Erythroblast (primary cell): ENCODE data around the gene ETV1.

Source experiments
- DNase-seq, 2 experiments: peaks; one replicate each; lab custom pipeline; 2025; lab: John Stamatoyannopoulos, UW
- GATA1 ChIP-seq: IDR thresholded peaks from 2 replicates; pipeline ENCODE4 v1.6.1; 2011; ENCODE audit warnings: low read depth, mild to moderate bottlenecking, control low read depth, low read length, moderate library complexity
- POLR2A ChIP-seq: IDR thresholded peaks from 2 replicates; pipeline ENCODE4 v1.6.1; 2011; ENCODE audit warnings: mild to moderate bottlenecking, low read length

Gene ETV1

GRCh38 chr7:13980474-13980873, 9.0 kb downstream of the ETV1 start:
- no peak for DNase-seq
- TF ChIP-seq POLR2A (no peak), GATA1 (no peak)

- no peak for DNase-seq
- TF ChIP-seq GATA1: no peak
- TF ChIP-seq POLR2A: no peak
Measured at GRCh38 chr7:13979671-13980435, 9.6 kb downstream of the ETV1 start.

- DNase-seq: no peak
- no peak for TF ChIP-seq POLR2A
- TF ChIP-seq GATA1: no peak
Measured at GRCh38 chr7:13976594-13976993, 12.9 kb downstream of the ETV1 start.

GRCh38 chr7:13965077-13965476, 24.4 kb downstream of the ETV1 start:
- no peak for DNase-seq
- no peak for TF ChIP-seq GATA1
- no peak for TF ChIP-seq POLR2A

- TF ChIP-seq POLR2A: no peak
- TF ChIP-seq GATA1: no peak
- no peak for DNase-seq
Measured at GRCh38 chr7:13963925-13964324, 25.5 kb downstream of the ETV1 start.

GRCh38 chr7:13955494-13955893, 34.0 kb downstream of the ETV1 start:
- TF ChIP-seq POLR2A (no peak), GATA1 (no peak)

GRCh38 chr7:13953368-13953767, 36.1 kb downstream of the ETV1 start:
- DNase-seq: no peak
- TF ChIP-seq POLR2A (no peak), GATA1 (no peak)

More at GRCh38 chr7:13955494-13955893, 34.0 kb downstream of the ETV1 start:
- DNase-seq: no peak

- TF ChIP-seq GATA1: no peak
- no peak for TF ChIP-seq POLR2A
- DNase-seq: no peak
Measured at GRCh38 chr7:13952921-13953320, 36.5 kb downstream of the ETV1 start.

GRCh38 chr7:13949939-13950338, 39.5 kb downstream of the ETV1 start:
- no peak for DNase-seq
- no peak for TF ChIP-seq GATA1
- no peak for TF ChIP-seq POLR2A

- no peak for DNase-seq
- TF ChIP-seq POLR2A: no peak
- no peak for TF ChIP-seq GATA1
Measured at GRCh38 chr7:13949445-13949844, 40.0 kb downstream of the ETV1 start.

- DNase-seq: no peak
- TF ChIP-seq POLR2A (no peak), GATA1 (no peak)
Measured at GRCh38 chr7:13948019-13948801, 41.3 kb downstream of the ETV1 start.

GRCh38 chr7:13947535-13947934, 41.9 kb downstream of the ETV1 start:
- DNase-seq: no peak
- TF ChIP-seq POLR2A: no peak

- no peak for DNase-seq
- TF ChIP-seq POLR2A: no peak
- no peak for TF ChIP-seq GATA1
Measured at GRCh38 chr7:13946181-13946580, 43.3 kb downstream of the ETV1 start.

GRCh38 chr7:13945670-13946069, 43.8 kb downstream of the ETV1 start:
- no peak for TF ChIP-seq GATA1
- TF ChIP-seq POLR2A: no peak
- DNase-seq: no peak
